Measurements from ENCODE around the gene PPARA. TPM values are rescaled to one million over a fixed set of nuclear protein-coding genes. Genes with fewer than 3 reads are reported as not detected.

The PPARA gene
- total RNA-seq, 1 donor from 2014 or later: 8.4 TPM

GRCh38 chr22:46148816-46149511, 1.4 kb upstream of the PPARA start:
- Histone ChIP-seq H3K27me3 (ENCODE audit: insufficient read depth, low read length) (peaks cover 21% of the 10 kb centered on the region), H3K4me3 (ENCODE audit: insufficient read depth, low read depth, low read length) (no peak overlapping the region), H3K27ac (ENCODE audit: low read depth, low read length) (no peak overlapping the region), H2AFZ (ENCODE audit: low read depth, low read length) (peak overlapping the region; percentile 80), H3K4me2 (ENCODE audit: low read length) (peak overlapping the region; percentile 92), H3K79me2 (ENCODE audit: insufficient read depth, low read length) (no peaks in the 10 kb centered on the region), H3K36me3 (ENCODE audit: insufficient read depth, low read length) (no peaks in the 10 kb centered on the region), H3K9ac (ENCODE audit: low read length) (no peak overlapping the region), H4K20me1 (ENCODE audit: insufficient read depth, low read length) (peaks cover 8% of the 10 kb centered on the region), H3K4me1 (ENCODE audit: insufficient read depth, low read length) (peaks cover 11% of the 10 kb centered on the region), H3K9me3 (ENCODE audit: insufficient read depth, low read depth, low read length) (no peaks in the 10 kb centered on the region)
- Mint-ChIP-seq H3K4me3 (ENCODE audit: unreplicated experiment) (peak overlapping the region; percentile 79), H3K36me3 (ENCODE audit: low read depth, unreplicated experiment) (peaks cover 8% of the 10 kb centered on the region), H3K27me3 (ENCODE audit: low read depth, unreplicated experiment) (peaks cover 38% of the 10 kb centered on the region), H3K27ac (ENCODE audit: unreplicated experiment) (no peak overlapping the region), H3K4me1 (ENCODE audit: low read depth, unreplicated experiment) (peaks cover 2% of the 10 kb centered on the region), H3K9me3 (ENCODE audit: unreplicated experiment) (peaks cover 5% of the 10 kb centered on the region)
- DNase-seq (ENCODE audit: low read depth): no peak
- FAIRE-seq: no peak
- TF ChIP-seq EZH2 (IDR thresholded peaks at IDR 0.05; ENCODE audit: insufficient read depth, low read length): no peak

GRCh38 chr22:46149512-46150033, 753 bp upstream of the PPARA start:
- TF ChIP-seq EZH2 (IDR thresholded peaks at IDR 0.05; ENCODE audit: insufficient read depth, low read length) (peak; percentile 74), CTCF (IDR thresholded peaks at IDR 0.05; ENCODE audit: insufficient read depth, low read depth, low read length) (no peak)
- Histone ChIP-seq H3K79me2 (ENCODE audit: insufficient read depth, low read length) (no peaks in the 10 kb centered on the region), H3K9ac (ENCODE audit: low read length) (peak overlapping the region; percentile 46), H3K4me3 (ENCODE audit: insufficient read depth, low read depth, low read length) (peak overlapping the region; percentile 55), H3K9me3 (ENCODE audit: insufficient read depth, low read depth, low read length) (no peaks in the 10 kb centered on the region), H3K27me3 (ENCODE audit: insufficient read depth, low read length) (peaks cover 21% of the 10 kb centered on the region), H3K36me3 (ENCODE audit: insufficient read depth, low read length) (no peaks in the 10 kb centered on the region), H4K20me1 (ENCODE audit: insufficient read depth, low read length) (peaks cover 8% of the 10 kb centered on the region), H3K4me2 (ENCODE audit: low read length) (peak overlapping the region; percentile 92), H2AFZ (ENCODE audit: low read depth, low read length) (peak overlapping the region; percentile 80), H3K27ac (ENCODE audit: low read depth, low read length) (no peak overlapping the region), H3K4me1 (ENCODE audit: insufficient read depth, low read length) (peaks cover 11% of the 10 kb centered on the region)
- no peak overlapping the region for H3K27ac Mint-ChIP-seq (ENCODE audit: unreplicated experiment)
- H3K36me3 Mint-ChIP-seq (ENCODE audit: low read depth, unreplicated experiment): peaks cover 8% of the 10 kb centered on the region
- peaks cover 2% of the 10 kb centered on the region for H3K4me1 Mint-ChIP-seq (ENCODE audit: low read depth, unreplicated experiment)
- H3K9me3 Mint-ChIP-seq (ENCODE audit: unreplicated experiment): peaks cover 5% of the 10 kb centered on the region
- FAIRE-seq: no peak
- DNase-seq (ENCODE audit: low read depth): no peak
- peak overlapping the region; percentile 79 for H3K4me3 Mint-ChIP-seq (ENCODE audit: unreplicated experiment)
- peaks cover 38% of the 10 kb centered on the region for H3K27me3 Mint-ChIP-seq (ENCODE audit: low read depth, unreplicated experiment)

- peaks cover 21% of the 10 kb centered on the region for H3K27me3 ChIP-seq (ENCODE audit: insufficient read depth, low read length)
- no peaks in the 10 kb centered on the region for H3K79me2 ChIP-seq (ENCODE audit: insufficient read depth, low read length)
- DNase-seq (ENCODE audit: low read depth) (no peak), FAIRE-seq (no peak)
- peaks cover 11% of the 10 kb centered on the region for H3K4me1 ChIP-seq (ENCODE audit: insufficient read depth, low read length)
- H3K27ac ChIP-seq (ENCODE audit: low read depth, low read length): no peak overlapping the region
- Mint-ChIP-seq H3K4me1 (ENCODE audit: low read depth, unreplicated experiment) (peaks cover 2% of the 10 kb centered on the region), H3K27ac (ENCODE audit: unreplicated experiment) (no peak overlapping the region), H3K9me3 (ENCODE audit: unreplicated experiment) (peaks cover 4% of the 10 kb centered on the region), H3K36me3 (ENCODE audit: low read depth, unreplicated experiment) (peaks cover 8% of the 10 kb centered on the region), H3K27me3 (ENCODE audit: low read depth, unreplicated experiment) (peaks cover 34% of the 10 kb centered on the region), H3K4me3 (ENCODE audit: unreplicated experiment) (peak overlapping the region; percentile 81)
- H3K36me3 ChIP-seq (ENCODE audit: insufficient read depth, low read length): no peaks in the 10 kb centered on the region
- peak overlapping the region; percentile 98 for H3K4me2 ChIP-seq (ENCODE audit: low read length)
- H3K4me3 ChIP-seq (ENCODE audit: insufficient read depth, low read depth, low read length): peak overlapping the region; percentile 71
- H3K9ac ChIP-seq (ENCODE audit: low read length): peak overlapping the region; percentile 75
- H3K9me3 ChIP-seq (ENCODE audit: insufficient read depth, low read depth, low read length): no peaks in the 10 kb centered on the region
- TF ChIP-seq CTCF (IDR thresholded peaks at IDR 0.05; ENCODE audit: insufficient read depth, low read depth, low read length) (no peak), EZH2 (IDR thresholded peaks at IDR 0.05; ENCODE audit: insufficient read depth, low read length) (no peak)
- H4K20me1 ChIP-seq (ENCODE audit: insufficient read depth, low read length): peaks cover 10% of the 10 kb centered on the region
- peak overlapping the region; percentile 73 for H2AFZ ChIP-seq (ENCODE audit: low read depth, low read length)
These were observed 540 bp downstream of the PPARA start for GRCh38 chr22:46150655-46151477.

All from astrocyte (in vitro differentiated cells and primary cell).